GM18517 (cell line): ENCODE data around the gene SSUH2.
A peak's percentile ranks its signal among the peaks of the same experiment; 100 is the strongest.
"Not testable (repeated sequence)": the region's sequence is repeated elsewhere in the genome, so short reads cannot be mapped to it uniquely, and the experiment has no call there.

Source experiments
- ATAC-seq: cut with Tn5 transposase; IDR thresholded peaks from one replicate; pipeline ENCODE4 v1.9.1; 2021; ENCODE audit warnings: mild to moderate bottlenecking, moderate library complexity; ENCODE audit not compliant: unreplicated experiment

SSUH2 gene, protein sequence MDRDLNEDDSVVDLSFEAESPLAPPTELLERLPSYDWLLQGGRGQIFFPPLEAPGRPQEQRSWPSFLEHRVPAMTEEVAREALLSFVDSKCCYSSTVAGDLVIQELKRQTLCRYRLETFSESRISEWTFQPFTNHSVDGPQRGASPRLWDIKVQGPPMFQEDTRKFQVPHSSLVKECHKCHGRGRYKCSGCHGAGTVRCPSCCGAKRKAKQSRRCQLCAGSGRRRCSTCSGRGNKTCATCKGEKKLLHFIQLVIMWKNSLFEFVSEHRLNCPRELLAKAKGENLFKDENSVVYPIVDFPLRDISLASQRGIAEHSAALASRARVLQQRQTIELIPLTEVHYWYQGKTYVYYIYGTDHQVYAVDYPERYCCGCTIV

GRCh38 chr3:8644748-8645390 is at the start of gene SSUH2:
Gene SSUH2 (minus strand): TSS chr3:8644798. CDS start chr3:8644758, 40 bp downstream.
- ATAC-seq: no peak

GRCh38 chr3:8691295-8691694 is 46.7 kb upstream of the SSUH2 start:
- ATAC-seq: not testable (repeated sequence)

DNA sequence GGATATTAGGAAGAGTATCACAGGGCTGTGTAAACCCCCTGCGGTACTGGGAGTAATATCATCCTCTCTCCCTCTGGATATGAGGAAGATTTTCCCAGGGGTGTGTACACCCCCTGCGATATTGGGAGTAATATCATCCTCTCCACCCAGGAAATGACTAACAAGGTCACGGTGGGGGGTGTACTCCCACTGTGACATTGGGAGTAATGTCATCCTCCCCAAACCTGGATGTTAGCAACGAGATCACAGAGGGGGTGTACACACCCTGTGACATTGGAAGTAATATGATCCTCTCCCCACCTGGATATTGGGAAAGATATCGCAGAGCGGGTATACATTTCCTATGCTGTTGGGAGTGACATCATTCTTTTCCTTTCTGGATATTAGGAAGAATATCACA is 40.4 kb upstream of the SSUH2 start:
- ATAC-seq: not testable (repeated sequence)

DNA sequence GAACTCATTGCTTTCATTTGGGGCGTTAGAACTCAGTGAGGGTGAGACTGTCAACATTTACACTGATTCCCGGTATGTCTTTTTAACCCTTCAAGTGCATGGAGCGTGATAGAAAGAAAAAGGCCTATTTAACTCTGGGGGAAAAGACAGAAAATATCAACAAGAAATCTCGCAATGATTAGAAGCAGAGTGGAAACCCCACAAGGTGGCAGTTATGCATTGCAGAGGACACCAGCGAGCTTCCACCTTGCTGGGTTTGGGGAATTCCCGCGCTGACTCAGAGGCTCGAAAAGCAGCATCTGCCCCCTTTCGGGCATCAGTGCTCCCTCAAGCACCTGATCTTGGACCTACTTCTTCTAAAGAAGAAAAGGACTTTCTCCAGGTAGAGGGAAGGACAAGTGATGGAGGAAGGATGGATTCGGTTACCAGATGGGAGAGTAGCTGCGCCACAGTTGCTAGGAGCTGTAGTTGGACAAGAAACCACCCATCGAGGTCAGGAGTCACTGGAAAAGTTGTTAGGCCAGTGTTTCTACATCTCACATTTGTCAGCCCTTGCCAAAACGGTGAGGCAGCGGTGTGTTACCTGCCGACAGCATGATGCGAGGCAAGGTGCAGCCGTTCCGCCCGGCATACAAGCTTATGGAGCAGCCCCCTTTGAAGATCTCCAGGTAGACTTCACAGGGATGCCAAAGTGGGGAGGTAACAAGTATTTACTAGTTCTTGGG is 38.4 kb upstream of the SSUH2 start:
- not testable (repeated sequence) for ATAC-seq

DNA sequence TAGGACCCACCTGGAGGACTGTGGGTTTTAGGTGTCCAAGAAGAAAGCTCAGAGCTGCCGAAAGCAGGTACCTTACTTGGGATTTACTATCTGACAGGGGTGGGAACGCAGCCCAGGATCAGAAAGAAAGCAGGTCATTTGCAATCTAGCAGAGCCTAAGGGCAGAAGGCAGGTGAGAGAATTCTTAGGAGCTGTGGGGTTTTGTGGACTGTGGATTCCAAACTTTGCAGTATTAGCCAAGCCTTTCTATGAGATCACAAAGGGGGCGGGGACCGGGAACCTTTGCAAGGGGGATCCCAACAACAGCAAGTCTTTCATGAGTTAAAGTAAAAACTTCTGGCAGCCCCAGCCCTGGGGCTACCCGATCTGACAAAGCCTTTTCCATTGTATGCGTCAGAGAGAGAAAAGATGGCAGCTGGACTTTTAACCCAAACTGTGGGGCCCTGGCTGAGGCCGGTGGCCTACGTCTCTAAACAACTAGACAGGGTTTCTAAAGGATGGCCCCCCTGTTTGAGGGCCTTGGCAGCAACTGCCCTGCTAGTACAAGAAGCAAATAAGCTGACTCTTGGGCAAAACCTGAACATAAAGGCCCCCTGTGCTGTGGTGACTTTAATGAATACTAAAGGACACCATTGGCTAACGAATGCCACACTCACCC is 37.4 kb upstream of the SSUH2 start:
- ATAC-seq: not testable (repeated sequence)

- no peak for ATAC-seq
Measured at GRCh38 chr3:8681349-8681748, 36.8 kb upstream of the SSUH2 start.

- ATAC-seq: not testable (repeated sequence)
Measured at GRCh38 chr3:8679817-8680553, 35.4 kb upstream of the SSUH2 start.

GRCh38 chr3:8678751-8679150 is 34.2 kb upstream of the SSUH2 start:
- ATAC-seq: no peak

GRCh38 chr3:8677258-8677657 is 32.7 kb upstream of the SSUH2 start:
- not testable (repeated sequence) for ATAC-seq

- ATAC-seq: not testable (repeated sequence)
Measured at GRCh38 chr3:8675591-8675990, 31.0 kb upstream of the SSUH2 start.

GRCh38 chr3:8673083-8673737 is 28.6 kb upstream of the SSUH2 start:
- no peak for ATAC-seq

DNA sequence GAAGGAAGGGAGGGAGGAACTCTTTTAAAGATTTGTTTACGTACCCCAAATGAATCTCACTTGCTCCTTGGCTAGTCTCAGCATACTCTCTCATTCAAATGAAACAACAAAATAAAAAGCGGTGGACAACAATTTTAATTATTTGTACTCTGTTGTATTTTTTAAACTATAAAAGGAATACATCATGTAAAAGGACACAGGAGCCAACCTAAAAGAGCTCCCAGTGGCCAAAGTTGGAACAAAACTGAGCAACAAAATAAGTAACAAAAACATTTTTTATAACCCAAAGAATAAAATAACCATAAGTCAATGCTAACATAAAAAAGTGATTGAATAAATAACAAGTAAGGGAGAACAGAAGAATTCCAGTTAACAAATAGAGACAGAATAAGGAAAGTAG is 24.4 kb upstream of the SSUH2 start:
- ATAC-seq: no peak

GRCh38 chr3:8668216-8668615 is 23.6 kb upstream of the SSUH2 start:
- no peak for ATAC-seq

DNA sequence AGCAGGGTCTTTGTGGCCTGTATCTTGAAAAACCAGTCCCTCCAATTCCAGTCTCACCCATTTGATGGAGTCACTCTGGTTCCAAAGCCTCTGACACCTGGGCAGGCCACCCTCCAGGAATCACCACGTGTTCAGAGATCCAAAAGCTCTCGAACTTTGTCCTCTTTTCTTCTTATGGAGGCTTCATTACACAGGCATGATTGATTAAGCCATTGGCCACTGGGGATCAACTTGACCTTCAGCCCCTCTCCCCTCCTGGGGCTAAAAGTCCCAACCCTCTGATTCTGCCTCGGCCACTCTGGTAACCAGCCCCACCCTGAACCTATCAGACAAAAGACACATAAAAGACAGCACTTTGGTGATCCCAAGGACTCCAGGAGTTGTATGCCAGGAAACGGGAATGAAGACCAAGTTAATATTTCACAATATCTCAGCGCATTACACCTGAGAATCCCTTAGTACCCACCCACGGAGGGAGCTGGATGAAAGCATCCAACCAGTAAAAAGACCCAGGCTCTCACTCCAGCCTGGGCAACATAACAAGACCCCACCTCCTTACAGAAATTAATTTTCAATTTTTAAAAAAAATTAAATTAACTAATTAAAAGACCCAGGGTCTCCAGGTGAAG is 23.0 kb upstream of the SSUH2 start:
- no peak for ATAC-seq

DNA sequence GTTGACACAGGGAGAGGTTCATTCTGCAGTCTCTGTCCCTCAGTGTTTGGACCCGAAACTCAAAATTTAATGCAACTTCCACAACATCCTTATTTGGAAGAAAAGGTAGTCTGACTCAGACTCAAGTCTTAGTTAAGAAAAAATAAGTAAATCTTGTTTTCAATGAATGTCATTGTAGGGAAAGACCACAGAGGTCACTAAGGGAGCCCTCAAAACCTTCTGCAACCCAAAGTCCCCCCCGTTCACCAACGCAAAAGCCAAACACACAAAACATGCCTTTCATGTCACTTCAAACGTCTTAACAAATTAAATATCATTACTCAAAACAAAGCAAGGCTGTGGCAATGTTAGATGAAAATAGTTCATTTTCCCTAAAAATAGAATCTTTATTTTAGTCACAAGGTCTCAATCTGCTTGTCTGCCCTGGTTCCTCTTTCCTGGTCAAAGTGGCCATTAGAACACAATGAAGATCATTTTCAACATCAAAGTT is 20.9 kb upstream of the SSUH2 start:
- ATAC-seq: peak; percentile 72

GRCh38 chr3:8663177-8664061 is 18.8 kb upstream of the SSUH2 start:
- no peak for ATAC-seq

GRCh38 chr3:8662594-8662993 is 18.0 kb upstream of the SSUH2 start:
- ATAC-seq: no peak
